Measurements from ENCODE around the gene METTL25B. TPM values are rescaled to one million over a fixed set of nuclear protein-coding genes. Genes with fewer than 3 reads are reported as not detected.

Gene METTL25B
- total RNA-seq, 4 donors from 2014 or later = 33.8 to 95.2 (median 64.9) TPM

GRCh38 chr1:156744786-156745419, 16.6 kb downstream of the METTL25B start:
- no peaks in the 10 kb centered on the region for H3K27me3 ChIP-seq
- TF ChIP-seq POLR2A (IDR thresholded peaks at IDR 0.05) (no peak), CTCF (IDR thresholded peaks at IDR 0.05) (no peak)
- DNase-seq = no peak
- H3K9me3 ChIP-seq = no peaks in the 10 kb centered on the region
- H3K4me3 ChIP-seq = no peak overlapping the region
- peak overlapping the region in 1 of 4 donors; percentile 99 for H3K27ac ChIP-seq
- H3K36me3 ChIP-seq = peaks cover 0 to 32% (median 0%) of the 10 kb centered on the region in 3 donors
- peaks cover 0 to 48% (median 34%) of the 10 kb centered on the region in 4 donors for H3K4me1 ChIP-seq

GRCh38 chr1:156745881-156746280, 17.6 kb downstream of the METTL25B start:
- TF ChIP-seq CTCF (IDR thresholded peaks at IDR 0.05) = no peak
- TF ChIP-seq POLR2A (IDR thresholded peaks at IDR 0.05) = no peak
- H3K9me3 ChIP-seq = no peaks in the 10 kb centered on the region
- DNase-seq = no peak
- H3K4me3 ChIP-seq = peak overlapping the region in 2 of 4 donors; percentile 91 to 97
- H3K27ac ChIP-seq = peak overlapping the region; percentile 87 to 99 (median 96)
- H3K4me1 ChIP-seq = peaks cover 0 to 41% (median 33%) of the 10 kb centered on the region in 4 donors
- H3K36me3 ChIP-seq = peaks cover 0 to 32% (median 0%) of the 10 kb centered on the region in 3 donors
- no peaks in the 10 kb centered on the region for H3K27me3 ChIP-seq

- Histone ChIP-seq H3K4me3 (peak overlapping the region; percentile 23 to 97 (median 66)), H3K27ac (peak overlapping the region; percentile 87 to 99 (median 96)), H3K4me1 (peaks cover 0 to 41% (median 33%) of the 10 kb centered on the region in 4 donors), H3K27me3 (no peaks in the 10 kb centered on the region), H3K9me3 (no peaks in the 10 kb centered on the region), H3K36me3 (peaks cover 0 to 32% (median 0%) of the 10 kb centered on the region in 3 donors)
- TF ChIP-seq POLR2A (IDR thresholded peaks at IDR 0.05) (no peak), CTCF (IDR thresholded peaks at IDR 0.05) (no peak)
- DNase-seq = no peak
Observed at GRCh38 chr1:156746406-156746727, 18.1 kb downstream of the METTL25B start.

GRCh38 chr1:156746728-156747631, 18.7 kb downstream of the METTL25B start:
- H3K36me3 ChIP-seq = peaks cover 0 to 32% (median 0%) of the 10 kb centered on the region in 3 donors
- peak; percentile 74 to 95 (median 94) for DNase-seq
- peak overlapping the region; percentile 23 to 97 (median 66) for H3K4me3 ChIP-seq
- peak overlapping the region; percentile 87 to 99 (median 96) for H3K27ac ChIP-seq
- peaks cover 0 to 41% (median 33%) of the 10 kb centered on the region in 4 donors for H3K4me1 ChIP-seq
- H3K27me3 ChIP-seq = no peaks in the 10 kb centered on the region
- peak; percentile 8 to 59 for TF ChIP-seq POLR2A (IDR thresholded peaks at IDR 0.05)
- peak in 3 of 6 experiments; percentile 2 to 28 (median 13) for TF ChIP-seq CTCF (IDR thresholded peaks at IDR 0.05)
- no peaks in the 10 kb centered on the region for H3K9me3 ChIP-seq

GRCh38 chr1:156747742-156748669, 19.7 kb downstream of the METTL25B start:
- TF ChIP-seq CTCF (IDR thresholded peaks at IDR 0.05) (no peak), POLR2A (IDR thresholded peaks at IDR 0.05) (peak in 1 of 2 donors; percentile 4)
- Histone ChIP-seq H3K9me3 (no peaks in the 10 kb centered on the region), H3K36me3 (peaks cover 0 to 22% (median 0%) of the 10 kb centered on the region in 3 donors), H3K27ac (peak overlapping the region; percentile 87 to 99 (median 96)), H3K4me1 (peaks cover 0 to 48% (median 33%) of the 10 kb centered on the region in 4 donors), H3K4me3 (peak overlapping the region; percentile 23 to 97 (median 66)), H3K27me3 (no peaks in the 10 kb centered on the region)
- no peak for DNase-seq
